RPMI8226 (cell line): ENCODE results near the gene TMEM181.
A peak's percentile ranks its signal among the peaks of the same experiment; 100 is the strongest.
"Not testable (repeated sequence)": the region's sequence is repeated elsewhere in the genome, so short reads cannot be mapped to it uniquely, and the experiment has no call there.

Experiments used
- DNase-seq: peaks from one replicate; pipeline ENCODE4 v3.0.0-alpha.2; 2015

The TMEM181 gene

GRCh38 chr6:158603261-158604047 lies 43.6 kb downstream of the TMEM181 start:
- DNase-seq, result no peak

GRCh38 chr6:158604048-158604406 lies 44.1 kb downstream of the TMEM181 start:
- DNase-seq, result no peak

GRCh38 chr6:158605266-158605878 lies 45.5 kb downstream of the TMEM181 start:
- peak; percentile 57 for DNase-seq

- not testable (repeated sequence) for DNase-seq
Measured at GRCh38 chr6:158606011-158606410, 46.1 kb downstream of the TMEM181 start.

DNA sequence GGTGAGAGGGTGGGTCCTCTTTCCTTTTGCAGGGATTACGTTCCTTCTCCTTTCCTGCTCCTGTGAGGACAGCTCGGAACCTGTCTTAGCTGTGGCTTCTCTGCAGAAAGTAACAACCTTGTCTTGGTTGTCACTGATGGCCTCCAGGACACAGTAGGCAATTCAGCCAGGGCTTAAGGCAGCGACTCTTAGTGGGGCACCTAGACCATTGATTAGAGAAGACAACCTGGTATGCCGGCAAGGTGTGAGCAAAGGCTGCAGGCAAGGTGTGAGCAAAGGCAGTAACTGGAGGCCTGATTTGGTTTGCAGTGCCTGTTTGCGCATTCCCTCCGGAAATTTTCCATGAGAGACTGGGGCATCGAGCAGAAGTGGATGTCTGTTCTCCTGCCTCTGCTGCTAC lies 47.0 kb downstream of the TMEM181 start:
- no peak for DNase-seq

DNA sequence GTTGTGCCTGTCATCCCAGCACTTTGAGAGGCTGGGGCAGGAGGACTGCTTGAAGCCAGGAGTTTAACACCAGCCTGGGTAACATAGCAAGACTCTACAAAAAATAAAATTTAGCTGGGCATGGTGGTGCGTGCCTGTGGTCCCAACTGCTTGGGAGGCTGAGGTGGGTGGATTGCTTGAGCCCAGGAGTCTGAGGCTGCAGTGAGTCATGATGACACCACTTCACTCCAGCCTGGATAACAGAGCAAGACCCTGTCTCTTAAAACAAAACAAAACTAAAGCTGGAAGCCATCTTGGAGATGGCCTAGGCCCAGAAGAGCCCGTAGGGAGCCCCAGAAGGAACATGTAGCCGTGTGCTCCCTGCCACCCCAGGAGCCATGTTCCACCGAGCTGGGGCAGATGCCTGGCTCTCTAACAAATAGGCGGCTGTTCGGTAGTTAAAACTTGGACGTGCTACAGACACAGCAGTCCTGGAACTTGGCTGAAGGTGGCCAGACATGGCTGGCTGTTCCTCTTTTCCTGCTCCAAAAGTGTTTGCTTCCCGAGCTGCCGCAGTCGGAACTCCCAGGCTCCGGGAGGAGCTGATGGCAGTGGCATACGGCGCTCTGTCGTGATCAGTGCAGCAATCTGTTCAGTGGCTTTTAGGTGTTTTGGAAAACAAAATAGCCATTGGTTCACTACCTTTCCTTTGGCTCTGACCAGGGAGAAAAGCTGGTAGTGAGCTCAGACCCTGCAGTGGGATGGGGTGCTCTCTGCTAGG lies 47.7 kb downstream of the TMEM181 start:
- DNase-seq, result no peak

GRCh38 chr6:158608221-158608620 lies 48.3 kb downstream of the TMEM181 start:
- no peak for DNase-seq

DNA sequence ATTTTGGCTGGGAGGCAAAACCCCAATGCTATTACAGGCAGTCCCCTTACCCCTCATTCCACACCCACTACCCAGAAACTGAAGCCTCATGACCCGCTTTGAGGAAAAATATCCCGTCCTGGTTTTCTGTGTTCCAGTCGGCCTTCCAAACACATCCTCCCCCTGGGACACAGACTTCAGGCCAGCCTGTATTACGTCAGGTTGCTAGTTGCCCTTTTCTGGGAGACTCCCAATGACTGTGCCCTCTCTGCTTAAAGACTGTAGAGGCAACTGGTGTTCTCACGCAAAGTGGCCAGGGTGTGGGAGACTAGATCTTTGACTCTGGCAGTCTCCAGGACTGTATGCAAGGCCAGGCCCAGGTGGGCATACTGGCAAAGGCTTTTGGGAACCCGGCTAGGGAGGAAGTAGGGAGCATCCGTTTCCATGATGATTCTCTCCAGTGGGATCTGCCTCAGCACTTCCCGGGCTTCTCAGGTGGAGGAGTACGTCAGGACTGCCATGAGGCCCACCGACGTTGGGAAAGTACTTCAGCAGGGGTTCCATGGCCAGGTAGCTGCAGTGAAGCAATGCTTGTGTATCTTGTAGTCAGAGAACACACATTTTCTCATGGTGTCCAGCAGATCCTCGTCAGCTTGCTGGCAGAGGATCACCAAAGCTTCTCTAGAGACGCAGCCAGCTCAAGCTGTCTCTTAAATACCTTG lies 49.7 kb downstream of the TMEM181 start:
- no peak for DNase-seq

DNA sequence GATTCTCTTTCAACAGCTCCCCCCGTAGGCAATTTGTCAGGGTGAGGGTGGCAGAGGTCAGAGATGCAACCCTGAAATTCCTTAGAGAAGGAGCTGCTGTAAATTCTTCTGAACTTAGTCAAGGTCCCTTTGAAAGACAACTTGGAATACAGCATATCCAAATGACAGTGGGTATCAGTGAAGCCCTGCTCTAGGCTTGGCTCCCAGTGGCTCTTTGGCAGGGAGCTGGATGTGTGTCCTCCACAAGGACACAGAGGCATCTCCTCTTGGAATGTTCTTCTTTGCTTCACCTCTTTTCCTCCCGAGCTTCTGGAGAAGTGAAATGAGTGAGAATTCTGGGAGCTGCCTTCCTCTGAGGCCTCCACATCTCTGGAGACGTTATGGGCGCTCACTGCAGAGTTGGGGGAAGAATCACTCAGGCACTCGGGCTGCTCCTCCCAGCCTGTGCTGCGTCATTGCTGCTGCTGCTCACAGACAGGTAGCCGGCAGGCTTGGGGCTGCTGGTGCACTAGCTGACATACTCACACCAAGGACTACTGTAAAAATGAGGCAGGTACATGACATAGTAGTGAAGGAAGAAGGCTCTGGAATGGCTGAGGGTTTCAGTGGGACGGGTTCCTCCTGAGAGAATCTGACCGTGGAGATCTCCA lies 50.6 kb downstream of the TMEM181 start:
- no peak for DNase-seq

DNA sequence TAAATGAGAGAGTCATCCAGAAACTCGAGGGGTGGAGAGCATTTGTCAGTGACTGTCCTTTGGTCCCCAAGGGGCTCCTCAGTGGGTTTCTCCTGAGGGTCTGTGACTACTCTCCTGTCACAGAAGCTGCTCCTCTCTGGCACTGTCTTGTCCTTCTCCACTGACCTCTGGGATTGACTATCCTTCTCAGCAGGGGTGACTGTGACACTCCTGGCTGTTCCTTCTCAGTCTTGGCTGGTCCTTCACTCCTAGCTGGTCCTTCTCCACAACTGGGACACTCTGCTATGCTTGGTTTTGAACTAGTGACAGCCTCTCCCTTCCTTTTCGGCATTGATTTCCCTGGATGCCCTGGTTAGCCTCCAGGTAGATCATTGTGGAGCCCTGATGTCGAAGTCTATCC lies 51.1 kb downstream of the TMEM181 start:
- no peak for DNase-seq

DNA sequence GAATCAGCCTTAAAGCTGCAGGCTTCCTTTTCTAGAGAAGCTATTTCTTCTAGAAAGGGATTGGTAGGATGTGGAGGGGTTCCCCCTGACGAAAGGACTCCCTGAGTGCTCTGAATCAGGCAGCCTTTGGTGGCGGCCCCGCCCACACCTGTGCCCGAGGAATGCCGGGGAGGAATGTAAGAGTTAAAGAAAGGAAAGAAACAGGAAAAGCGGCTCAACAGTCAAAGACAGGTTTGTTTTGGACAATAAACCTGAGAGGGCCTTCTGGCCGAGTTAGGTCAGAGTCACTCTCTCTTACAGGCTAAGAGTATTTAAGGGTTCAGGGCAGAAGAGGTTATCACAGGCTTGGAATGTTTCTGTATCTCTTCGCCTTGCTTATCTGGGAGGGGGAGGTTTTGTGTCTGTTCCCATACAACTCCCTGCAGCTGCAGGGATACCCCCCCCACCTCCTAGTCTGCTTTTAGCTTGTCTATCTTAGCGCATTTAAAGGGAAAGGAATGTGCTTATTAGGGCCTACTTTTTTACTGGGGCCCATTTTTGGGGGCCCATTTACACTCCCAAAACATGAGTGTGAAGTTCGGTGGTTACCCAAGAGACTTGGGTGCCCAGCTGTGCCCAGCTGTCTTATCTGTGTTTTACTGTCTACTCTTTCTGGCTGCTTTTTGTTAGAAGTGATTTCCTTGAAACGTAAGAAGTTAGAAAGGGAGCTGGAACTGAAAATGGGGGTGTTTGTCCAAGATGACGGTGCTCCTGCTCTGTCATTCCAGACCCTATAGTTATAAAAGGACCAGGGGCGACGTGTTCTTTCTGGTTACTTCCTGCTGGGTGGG lies 51.9 kb downstream of the TMEM181 start:
- no peak for DNase-seq

GRCh38 chr6:158614606-158615005 lies 54.7 kb downstream of the TMEM181 start:
- not testable (repeated sequence) for DNase-seq

- DNase-seq, result not testable (repeated sequence)
Measured at GRCh38 chr6:158618289-158618688, 58.4 kb downstream of the TMEM181 start.

DNA sequence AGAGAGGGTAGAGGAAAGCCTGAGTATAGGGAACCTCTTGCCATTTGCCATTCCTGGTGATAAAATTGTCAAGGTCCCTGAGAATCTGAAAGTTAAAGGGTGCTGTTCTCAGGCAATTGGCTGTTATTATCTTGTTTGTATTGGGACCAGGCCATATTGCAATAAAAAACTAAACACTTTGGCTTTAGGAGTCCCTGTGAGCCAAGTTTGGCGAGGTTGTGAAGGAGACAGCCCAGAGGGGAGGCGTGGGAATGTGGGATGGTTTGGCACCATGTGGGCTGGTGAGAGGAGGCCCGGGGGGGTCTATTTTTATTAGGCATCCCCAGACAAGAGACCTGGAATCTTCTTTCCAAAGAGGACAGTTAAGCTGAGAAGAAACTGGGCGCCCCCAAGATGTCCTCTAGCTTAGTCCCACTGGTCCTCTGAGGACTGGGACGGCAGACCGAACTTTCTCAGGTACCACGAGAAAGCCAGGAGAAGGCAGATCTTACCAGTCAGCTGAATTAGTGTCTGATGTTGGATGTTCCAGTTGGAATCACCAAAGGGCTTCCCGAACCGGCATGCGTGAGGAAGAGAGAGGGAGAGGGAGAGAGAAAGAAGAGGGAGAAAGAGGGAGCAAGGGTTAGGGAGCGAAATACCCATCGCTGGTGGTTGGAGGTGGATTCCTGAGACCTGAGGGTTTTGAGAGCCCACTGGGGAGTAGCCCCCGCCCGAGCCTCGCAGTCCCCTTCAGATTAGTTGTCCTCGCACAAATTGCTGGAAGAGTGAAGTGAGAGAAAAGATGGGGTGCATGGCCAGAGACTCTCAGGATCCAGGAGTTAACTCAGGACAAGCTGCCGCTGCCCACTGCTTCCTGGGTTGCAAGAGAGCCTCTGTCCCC lies 60.3 kb downstream of the TMEM181 start:
- DNase-seq, result no peak

GRCh38 chr6:158620963-158621693 lies 61.2 kb downstream of the TMEM181 start:
- no peak for DNase-seq

DNA sequence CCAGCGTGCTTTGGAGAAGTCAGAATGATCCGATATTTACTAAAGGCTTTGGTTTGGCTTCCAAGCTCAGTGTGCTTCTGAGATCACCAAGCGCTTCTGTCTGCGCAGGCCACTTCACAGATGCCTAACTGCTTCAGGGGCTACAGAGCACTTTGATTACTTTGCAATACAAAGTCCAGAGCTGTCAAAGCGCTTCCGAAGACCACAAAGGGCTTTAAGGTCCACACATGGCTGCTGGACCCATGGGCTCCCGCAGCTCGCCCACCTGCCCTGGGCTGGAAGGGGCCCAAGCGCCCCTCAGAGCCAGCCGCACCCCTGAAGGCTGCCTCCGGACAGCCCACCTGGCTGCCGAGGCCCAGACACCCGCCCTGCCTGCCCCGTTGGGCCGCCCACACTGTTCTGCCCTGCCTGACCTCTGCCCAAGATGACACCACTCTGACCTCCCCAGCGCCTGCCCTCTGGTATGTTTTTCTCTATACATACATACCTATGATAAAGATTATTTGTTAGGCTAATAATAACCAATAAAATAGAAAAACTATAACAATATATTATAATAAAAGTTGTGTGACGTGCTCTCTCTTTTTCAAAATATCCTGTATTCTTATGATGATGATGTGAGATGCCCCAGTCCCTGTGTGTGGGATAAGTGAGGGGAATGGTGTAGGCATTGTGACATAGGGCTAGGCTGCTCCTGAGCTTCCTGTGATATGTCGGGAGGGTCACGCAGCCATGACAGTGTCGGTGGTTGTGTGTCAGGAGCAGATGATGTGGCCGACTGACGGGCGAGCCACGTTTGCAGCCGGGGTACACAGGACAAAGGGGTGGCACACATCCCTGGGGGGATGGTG lies 62.0 kb downstream of the TMEM181 start:
- DNase-seq, result no peak

DNA sequence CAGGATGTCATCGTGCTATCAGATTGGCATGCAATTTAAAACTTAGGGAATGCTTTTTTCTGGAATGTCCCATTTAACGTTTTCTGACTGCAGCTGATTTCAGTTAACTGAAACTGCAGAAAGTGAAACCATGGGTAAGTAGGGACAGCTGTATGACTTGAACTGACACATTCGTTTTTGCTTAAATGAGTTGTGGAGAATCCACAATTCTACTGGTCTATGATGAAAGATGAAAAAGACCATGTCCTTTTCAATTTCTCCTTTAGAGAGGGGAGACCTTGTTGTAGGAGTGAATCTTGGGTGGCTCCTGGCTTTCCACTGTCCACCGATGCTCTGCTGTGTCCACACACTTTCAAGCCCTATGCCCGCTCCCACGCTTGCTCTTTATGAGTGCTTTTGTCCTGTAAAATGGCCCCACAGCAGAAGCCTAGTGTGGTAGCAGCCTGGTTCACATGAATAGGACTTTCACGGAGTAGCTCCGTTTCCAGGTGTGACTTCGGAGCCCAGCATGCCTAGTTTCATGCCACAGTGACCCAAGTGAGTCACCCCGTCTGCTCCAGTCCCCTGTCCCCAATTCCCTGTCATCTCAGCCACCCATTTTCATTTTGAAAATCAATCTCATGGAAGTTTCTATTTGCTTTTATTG lies 62.8 kb downstream of the TMEM181 start:
- no peak for DNase-seq
